ENCODE data around the gene KRTAP5-3.

DNA sequence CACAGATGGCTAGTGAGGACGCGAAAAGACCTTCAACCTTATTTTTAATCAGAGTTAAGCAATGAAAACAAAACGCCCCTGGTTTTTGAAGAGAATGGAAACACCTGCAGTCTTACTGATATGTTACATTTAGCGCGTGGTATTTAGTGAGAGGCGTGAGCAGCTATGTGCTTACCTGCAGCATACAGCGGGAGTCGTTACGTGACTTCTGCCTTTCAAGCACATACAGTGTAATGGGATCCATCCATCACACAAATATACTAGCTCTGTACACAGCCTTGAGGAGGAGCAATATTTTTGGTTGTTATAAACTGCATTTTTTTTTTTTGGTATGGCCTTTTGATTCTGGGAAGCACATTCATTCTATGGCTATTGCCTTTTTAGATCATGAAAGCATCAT, 15.6 kb downstream of the KRTAP5-3 start:
- no peak for TF ChIP-seq POLR2A (IDR thresholded peaks at IDR 0.05; ENCODE audit: extremely low read depth, insufficient read length)
- no peak for TF ChIP-seq CTCF (IDR thresholded peaks at IDR 0.05; ENCODE audit: low read depth, low read length)
- TF ChIP-seq, protein P1, sequence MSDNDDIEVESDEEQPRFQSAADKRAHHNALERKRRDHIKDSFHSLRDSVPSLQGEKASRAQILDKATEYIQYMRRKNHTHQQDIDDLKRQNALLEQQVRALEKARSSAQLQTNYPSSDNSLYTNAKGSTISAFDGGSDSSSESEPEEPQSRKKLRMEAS (IDR thresholded peaks at IDR 0.05; ENCODE audit: low read depth, low read length), result no peak
